NT2/D1 (cell line): ENCODE data around the gene GLI1.

Source experiments
- DNase-seq: peaks from one replicate; pipeline ENCODE4 v3.0.0-alpha.2; 2011; ENCODE audit warnings: low read depth, low spot score
- H3K27me3 ChIP-seq: 2 replicates; pipeline ENCODE4 v1.6.0; 2011; ENCODE audit warnings: mild to moderate bottlenecking; ENCODE audit not compliant: insufficient read length, insufficient read depth
- H3K36me3 ChIP-seq: 2 replicates; pipeline ENCODE4 v1.6.1; 2011; ENCODE audit warnings: mild to moderate bottlenecking, low read length, mixed read lengths; ENCODE audit not compliant: insufficient read depth, insufficient read length
- H3K4me1 ChIP-seq: 2 replicates; pipeline ENCODE4 v1.5.1; 2011; ENCODE audit not compliant: insufficient read depth, insufficient read length
- H3K4me3 ChIP-seq: 2 replicates; pipeline ENCODE4 v1.5.1; 2011; ENCODE audit warnings: low read depth; ENCODE audit not compliant: insufficient read length
- H3K9ac ChIP-seq: 2 replicates; pipeline ENCODE4 v1.6.0; 2011; ENCODE audit warnings: low read depth; ENCODE audit not compliant: insufficient read length
- H3K9me3 ChIP-seq: 2 replicates; pipeline ENCODE4 v1.5.1; 2011; ENCODE audit warnings: mild to moderate bottlenecking, low read length; ENCODE audit not compliant: insufficient read depth
- SUZ12 ChIP-seq: IDR thresholded peaks from 2 replicates; pipeline ENCODE4 v1.6.1; 2011; ENCODE audit not compliant: insufficient read length, insufficient read depth; ENCODE audit errors: extremely low read depth
- YY1 ChIP-seq: IDR thresholded peaks from 2 replicates; pipeline ENCODE4 v1.6.1; 2011; ENCODE audit not compliant: insufficient read length, insufficient read depth
- ZNF274 ChIP-seq: IDR thresholded peaks from 2 replicates; pipeline ENCODE4 v1.6.1; 2011; ENCODE audit warnings: mild to moderate bottlenecking, low read depth, low read length

Gene GLI1

DNA sequence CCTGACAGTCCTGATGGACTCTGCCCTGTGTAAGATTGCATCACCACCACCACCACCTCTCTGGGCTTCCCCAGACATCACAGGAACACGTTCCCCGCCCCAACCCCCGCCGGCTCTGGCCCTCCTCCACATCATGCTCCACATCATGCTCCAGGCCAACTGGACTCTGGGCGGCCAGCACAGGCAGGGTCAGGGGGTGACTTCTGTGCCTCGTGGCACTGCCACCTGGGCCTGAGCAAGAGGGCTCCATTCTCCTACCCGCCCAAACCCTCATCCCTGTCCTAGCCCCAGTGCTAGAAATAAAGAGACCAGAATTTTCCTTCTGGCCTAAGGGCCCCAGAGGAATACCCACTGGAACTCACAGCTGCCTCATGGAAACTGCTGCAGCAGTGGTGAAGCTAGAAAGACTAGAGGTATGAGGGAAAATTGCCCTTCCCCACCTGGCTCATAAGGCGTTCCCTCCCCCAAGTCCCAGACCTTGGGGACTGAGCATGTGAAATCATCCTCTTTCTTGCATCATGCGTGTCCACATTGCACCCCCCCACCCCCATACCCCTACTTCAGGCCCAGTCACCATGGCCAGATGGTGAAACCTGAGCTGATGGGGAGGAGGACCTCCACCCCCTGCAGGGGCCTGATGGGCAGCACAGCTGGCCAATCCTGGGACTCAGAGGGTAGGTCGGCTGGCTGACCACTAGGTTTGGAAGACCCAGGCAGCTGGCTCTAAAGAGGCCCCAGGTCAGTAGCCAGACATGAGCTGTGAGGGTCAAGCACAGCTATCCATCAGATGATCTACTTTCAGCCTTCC is 4.8 kb upstream of the GLI1 start, which contains the start of gene INHBE:
INHBE (plus strand) TSS at position 742 of the 808 bp plus-strand sequence. CDS start 230 bp downstream, outside the sequence.
- Histone ChIP-seq H3K9me3 (no peaks in the 10 kb centered on the region), H3K4me3 (peak within 1 kb of the TSS; percentile 5), H3K4me1 (peaks cover 31% of the 10 kb centered on the region), H3K27me3 (no peaks in the 10 kb centered on the region), H3K36me3 (no peaks in the 10 kb centered on the region), H3K9ac (peak within 1 kb of the TSS; percentile 38)
- DNase-seq = no peak
- TF ChIP-seq ZNF274 = no peak
- no peak for TF ChIP-seq YY1
- no peak for TF ChIP-seq SUZ12

GRCh38 chr12:57455374-57456144 is 4.0 kb upstream of the GLI1 start:
- Histone ChIP-seq H3K4me3 (peak overlapping the region; percentile 5), H3K4me1 (peaks cover 31% of the 10 kb centered on the region), H3K36me3 (no peaks in the 10 kb centered on the region), H3K9me3 (no peaks in the 10 kb centered on the region), H3K27me3 (no peaks in the 10 kb centered on the region), H3K9ac (peak overlapping the region; percentile 38)
- no peak for DNase-seq
- TF ChIP-seq SUZ12 (no peak), YY1 (no peak), ZNF274 (no peak)

DNA sequence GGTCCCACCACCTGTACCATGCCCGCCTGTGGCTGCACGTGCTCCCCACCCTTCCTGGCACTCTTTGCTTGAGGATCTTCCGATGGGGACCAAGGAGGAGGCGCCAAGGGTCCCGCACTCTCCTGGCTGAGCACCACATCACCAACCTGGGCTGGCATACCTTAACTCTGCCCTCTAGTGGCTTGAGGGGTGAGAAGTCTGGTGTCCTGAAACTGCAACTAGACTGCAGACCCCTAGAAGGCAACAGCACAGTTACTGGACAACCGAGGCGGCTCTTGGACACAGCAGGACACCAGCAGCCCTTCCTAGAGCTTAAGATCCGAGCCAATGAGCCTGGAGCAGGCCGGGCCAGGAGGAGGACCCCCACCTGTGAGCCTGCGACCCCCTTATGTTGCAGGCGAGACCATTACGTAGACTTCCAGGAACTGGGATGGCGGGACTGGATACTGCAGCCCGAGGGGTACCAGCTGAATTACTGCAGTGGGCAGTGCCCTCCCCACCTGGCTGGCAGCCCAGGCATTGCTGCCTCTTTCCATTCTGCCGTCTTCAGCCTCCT is 3.4 kb upstream of the GLI1 start:
- H3K4me3 ChIP-seq = peak overlapping the region; percentile 5
- no peaks in the 10 kb centered on the region for H3K27me3 ChIP-seq
- no peak for TF ChIP-seq SUZ12
- no peak for TF ChIP-seq YY1
- no peak for TF ChIP-seq ZNF274
- H3K9me3 ChIP-seq = no peaks in the 10 kb centered on the region
- H3K9ac ChIP-seq = peak overlapping the region; percentile 38
- peak; percentile 58 for DNase-seq
- no peaks in the 10 kb centered on the region for H3K36me3 ChIP-seq
- peaks cover 31% of the 10 kb centered on the region for H3K4me1 ChIP-seq

- H3K9me3 ChIP-seq = no peaks in the 10 kb centered on the region
- H3K4me1 ChIP-seq = peaks cover 26% of the 10 kb centered on the region
- TF ChIP-seq ZNF274 = no peak
- TF ChIP-seq YY1 = no peak
- no peak for TF ChIP-seq SUZ12
- H3K4me3 ChIP-seq = no peak overlapping the region
- no peaks in the 10 kb centered on the region for H3K27me3 ChIP-seq
- no peaks in the 10 kb centered on the region for H3K36me3 ChIP-seq
- no peak overlapping the region for H3K9ac ChIP-seq
- DNase-seq = no peak
Observed at GRCh38 chr12:57456737-57457490, 2.7 kb upstream of the GLI1 start.

DNA sequence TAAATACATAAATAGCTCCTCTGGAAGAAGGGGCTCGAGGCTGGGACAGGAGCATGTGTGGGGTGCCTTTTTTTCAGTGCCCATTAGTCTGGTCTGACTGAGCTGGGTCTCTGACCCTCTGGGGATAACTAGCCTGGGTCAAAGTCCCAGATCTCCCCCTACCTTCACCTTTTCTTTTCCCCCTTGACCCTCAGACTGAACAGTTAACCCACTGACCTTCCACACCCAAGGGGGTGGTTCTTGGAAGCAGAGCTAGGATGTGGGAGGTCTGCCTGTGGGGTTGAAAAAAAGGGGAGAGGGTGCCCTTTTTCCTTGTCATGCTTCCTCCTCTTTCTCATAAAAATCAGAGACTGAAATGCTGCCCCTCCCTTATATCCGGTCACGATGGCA is 925 bp upstream of the GLI1 start:
- no peak for DNase-seq
- Histone ChIP-seq H3K4me3 (peak overlapping the region; percentile 78), H3K36me3 (no peaks in the 10 kb centered on the region), H3K4me1 (peaks cover 23% of the 10 kb centered on the region), H3K9ac (peak overlapping the region; percentile 12), H3K9me3 (no peaks in the 10 kb centered on the region), H3K27me3 (no peaks in the 10 kb centered on the region)
- no peak for TF ChIP-seq YY1
- TF ChIP-seq ZNF274 = no peak
- no peak for TF ChIP-seq SUZ12

GRCh38 chr12:57459055-57459749 is 383 bp upstream of the GLI1 start:
- Histone ChIP-seq H3K4me1 (peaks cover 23% of the 10 kb centered on the region), H3K4me3 (peak overlapping the region; percentile 78), H3K27me3 (no peaks in the 10 kb centered on the region), H3K9me3 (no peaks in the 10 kb centered on the region), H3K9ac (peak overlapping the region; percentile 88), H3K36me3 (no peaks in the 10 kb centered on the region)
- peak; percentile 98 for DNase-seq
- TF ChIP-seq ZNF274 (no peak), SUZ12 (no peak), YY1 (no peak)
